Endothelial cell of umbilical vein (primary cell): ENCODE data around the gene APOL2.

Experiments used
- CTCF ChIP-seq, 2 donors: IDR thresholded peaks; 1 replicate in 1 of 2; 2 replicates in 1 of 2; pipeline ENCODE4 v1.5.1; 2011; ENCODE audit warnings: low read length in 2 of 2, mild to moderate bottlenecking in 2 of 2, moderate library complexity in 2 of 2, control low read depth in 1 of 2, inconsistent platforms in 1 of 2, low read depth in 1 of 2; ENCODE audit not compliant: insufficient read depth in 1 of 2; ENCODE audit errors: extremely low read depth in 1 of 2
- MAX ChIP-seq: IDR thresholded peaks from 2 replicates; pipeline ENCODE4 v1.6.1; 2011; ENCODE audit not compliant: insufficient read depth, insufficient read length
- POLR2AphosphoS5 ChIP-seq: IDR thresholded peaks from 2 replicates; pipeline ENCODE4 v1.6.1; 2012; ENCODE audit warnings: low read depth, mild to moderate bottlenecking, control low read depth, low read length, moderate library complexity; ENCODE audit not compliant: insufficient read depth

GRCh38 chr22:36280379-36280778, 41.1 kb upstream of the APOL2 start:
- TF ChIP-seq MAX (no peak), CTCF (IDR thresholded peaks at IDR 0.05; ENCODE audit: extremely low read depth in 1 of 2, insufficient read depth in 1 of 2, low read depth in 1 of 2, low read length in 2 of 2) (no peak), POLR2AphosphoS5 (no peak)
